ENCODE results near the gene KCNIP4. TPM values are rescaled to one million over a fixed set of nuclear protein-coding genes. Genes with fewer than 3 reads are reported as not detected.

KCNIP4 gene
- total RNA-seq, 3 donors from 2014 or later (not counting 1 experiment from before 2014, with no cell fraction given), result not detected

DNA sequence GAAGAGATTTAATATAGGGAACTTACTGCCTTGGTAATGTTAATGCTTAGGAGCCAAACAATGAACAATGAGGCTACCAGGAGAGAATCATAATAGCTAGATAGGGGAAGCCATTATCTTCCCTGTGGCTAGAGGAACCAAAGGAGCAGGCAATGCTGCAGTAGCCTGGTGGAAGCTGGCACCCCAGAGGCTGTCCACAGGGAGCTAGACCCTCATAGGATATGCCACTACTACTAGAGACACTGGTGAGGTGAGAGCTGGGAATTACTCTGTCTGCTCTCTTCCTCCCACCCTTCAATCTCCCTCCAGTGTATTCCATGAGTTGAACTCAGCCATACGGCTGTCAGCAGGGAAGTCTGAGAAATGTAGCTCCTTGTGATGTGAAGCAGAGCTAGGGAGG lies 601.4 kb downstream of the KCNIP4 start:
- no peaks in the 10 kb centered on the region for H3K27me3 Mint-ChIP-seq (ENCODE audit: low read depth in 2 of 2)
- TF ChIP-seq, protein P1, sequence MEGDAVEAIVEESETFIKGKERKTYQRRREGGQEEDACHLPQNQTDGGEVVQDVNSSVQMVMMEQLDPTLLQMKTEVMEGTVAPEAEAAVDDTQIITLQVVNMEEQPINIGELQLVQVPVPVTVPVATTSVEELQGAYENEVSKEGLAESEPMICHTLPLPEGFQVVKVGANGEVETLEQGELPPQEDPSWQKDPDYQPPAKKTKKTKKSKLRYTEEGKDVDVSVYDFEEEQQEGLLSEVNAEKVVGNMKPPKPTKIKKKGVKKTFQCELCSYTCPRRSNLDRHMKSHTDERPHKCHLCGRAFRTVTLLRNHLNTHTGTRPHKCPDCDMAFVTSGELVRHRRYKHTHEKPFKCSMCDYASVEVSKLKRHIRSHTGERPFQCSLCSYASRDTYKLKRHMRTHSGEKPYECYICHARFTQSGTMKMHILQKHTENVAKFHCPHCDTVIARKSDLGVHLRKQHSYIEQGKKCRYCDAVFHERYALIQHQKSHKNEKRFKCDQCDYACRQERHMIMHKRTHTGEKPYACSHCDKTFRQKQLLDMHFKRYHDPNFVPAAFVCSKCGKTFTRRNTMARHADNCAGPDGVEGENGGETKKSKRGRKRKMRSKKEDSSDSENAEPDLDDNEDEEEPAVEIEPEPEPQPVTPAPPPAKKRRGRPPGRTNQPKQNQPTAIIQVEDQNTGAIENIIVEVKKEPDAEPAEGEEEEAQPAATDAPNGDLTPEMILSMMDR (IDR thresholded peaks at IDR 0.05), result no peak
- peaks cover 2% of the 10 kb centered on the region for H3K9me3 ChIP-seq (ENCODE audit: control insufficient read depth, insufficient read depth, low read length)
- no peaks in the 10 kb centered on the region for H3K27me3 ChIP-seq (ENCODE audit: control insufficient read depth, insufficient read depth, low read length)
- DNase-seq (no peak), ATAC-seq (no peak)
- H3K36me3 ChIP-seq (ENCODE audit: control insufficient read depth, insufficient read depth, low read length), result no peaks in the 10 kb centered on the region
- H3K4me3 Mint-ChIP-seq, result no peak overlapping the region
- no peak overlapping the region for H3K27ac Mint-ChIP-seq
- H3K27ac ChIP-seq (ENCODE audit: low read length), result no peak overlapping the region
- 60% methylated on average over 1 of the region's 1 CpG for WGBS (ENCODE audit: insufficient coverage)
- H3K4me3 ChIP-seq (ENCODE audit: low read length), result no peak overlapping the region
- peaks cover 8 to 11% of the 10 kb centered on the region in 2 donors for H3K9me3 Mint-ChIP-seq
- H3K36me3 Mint-ChIP-seq, result no peaks in the 10 kb centered on the region
- no peaks in the 10 kb centered on the region for H3K4me1 Mint-ChIP-seq
- no peaks in the 10 kb centered on the region for H3K4me1 ChIP-seq (ENCODE audit: control insufficient read depth, insufficient read depth, low read length)
- intact Hi-C loops (cut with micrococcal nuclease), result no loop called here

DNA sequence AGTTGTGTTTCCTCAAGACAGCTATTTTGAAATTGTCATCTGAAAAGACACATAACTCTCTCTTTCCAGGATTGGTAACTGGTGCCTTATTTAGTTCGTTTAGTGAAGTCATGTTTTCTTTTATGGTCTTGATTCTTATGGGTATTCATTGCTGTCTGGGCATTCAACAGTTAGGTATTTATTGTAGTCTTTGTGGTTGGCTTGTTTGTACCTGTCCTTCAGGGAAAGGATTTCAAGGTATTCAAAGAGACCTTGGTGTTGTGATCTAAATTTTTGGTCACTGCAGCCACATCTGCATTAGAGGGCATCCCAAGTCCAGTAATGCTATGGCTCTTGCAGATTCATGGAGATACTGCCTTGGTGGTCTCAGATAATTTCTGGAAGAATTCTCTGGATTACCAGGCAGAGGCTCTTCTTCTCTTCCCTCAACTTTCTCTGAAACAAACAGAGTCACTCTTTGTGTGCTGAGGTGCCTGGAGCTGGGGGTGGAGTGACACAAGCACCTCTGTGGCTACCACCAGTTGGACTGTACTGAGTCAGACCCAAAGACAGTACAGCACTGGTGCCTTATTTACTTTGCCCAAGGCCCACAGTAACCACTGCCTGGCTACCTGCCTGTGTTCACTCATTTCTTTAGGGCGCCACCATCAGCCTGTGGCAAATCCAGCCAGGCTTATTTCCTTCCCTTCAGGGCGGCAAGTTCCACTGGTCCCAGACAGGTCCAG lies 620.4 kb downstream of the KCNIP4 start:
- ATAC-seq (no peak), DNase-seq (no peak)
- intact Hi-C loops (cut with micrococcal nuclease), result no loop called here
- Histone ChIP-seq H3K27me3 (ENCODE audit: control insufficient read depth, insufficient read depth, low read length) (no peaks in the 10 kb centered on the region), H3K9me3 (ENCODE audit: control insufficient read depth, insufficient read depth, low read length) (peaks cover 5% of the 10 kb centered on the region), H3K27ac (ENCODE audit: low read length) (no peak overlapping the region), H3K36me3 (ENCODE audit: control insufficient read depth, insufficient read depth, low read length) (no peaks in the 10 kb centered on the region), H3K4me3 (ENCODE audit: low read length) (no peak overlapping the region), H3K4me1 (ENCODE audit: control insufficient read depth, insufficient read depth, low read length) (no peaks in the 10 kb centered on the region)
- Mint-ChIP-seq H3K4me3 (no peak overlapping the region), H3K4me1 (no peaks in the 10 kb centered on the region), H3K27me3 (ENCODE audit: low read depth in 2 of 2) (no peaks in the 10 kb centered on the region), H3K36me3 (no peaks in the 10 kb centered on the region), H3K9me3 (peaks cover 15 to 23% of the 10 kb centered on the region in 2 donors), H3K27ac (no peak overlapping the region)
- 84% methylated on average over 3 of the region's 3 CpGs for WGBS (ENCODE audit: insufficient coverage)
- TF ChIP-seq, protein P1 (IDR thresholded peaks at IDR 0.05), result no peak

DNA sequence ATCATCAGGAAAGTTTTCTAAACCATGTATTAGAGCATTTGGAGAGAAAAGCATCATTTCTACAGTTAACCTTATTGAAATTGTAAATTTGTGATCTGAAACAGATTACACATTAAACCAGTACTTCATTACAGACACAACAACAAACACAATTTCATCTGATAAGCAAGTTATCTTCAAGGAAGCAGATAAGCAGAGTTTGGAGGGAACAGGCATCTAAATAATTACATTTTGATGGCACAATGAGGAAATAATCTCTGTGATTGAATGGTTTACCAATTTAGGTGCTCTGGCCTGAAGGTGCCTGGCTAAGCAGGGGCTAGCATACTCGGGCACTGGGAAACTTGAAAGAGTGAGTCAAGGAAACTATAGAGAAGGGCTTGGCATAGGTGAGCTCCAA lies 628.5 kb downstream of the KCNIP4 start:
- intact Hi-C loops (cut with micrococcal nuclease), result no loop called here
- Mint-ChIP-seq H3K36me3 (peaks cover 8% of the 10 kb centered on the region), H3K9me3 (peaks cover 6 to 14% of the 10 kb centered on the region in 2 donors), H3K4me1 (no peaks in the 10 kb centered on the region), H3K27ac (no peak overlapping the region), H3K4me3 (no peak overlapping the region), H3K27me3 (ENCODE audit: low read depth in 2 of 2) (no peaks in the 10 kb centered on the region)
- TF ChIP-seq, protein P1 (IDR thresholded peaks at IDR 0.05), result no peak
- Histone ChIP-seq H3K27me3 (ENCODE audit: control insufficient read depth, insufficient read depth, low read length) (no peaks in the 10 kb centered on the region), H3K27ac (ENCODE audit: low read length) (no peak overlapping the region), H3K4me3 (ENCODE audit: low read length) (no peak overlapping the region), H3K9me3 (ENCODE audit: control insufficient read depth, insufficient read depth, low read length) (no peaks in the 10 kb centered on the region), H3K4me1 (ENCODE audit: control insufficient read depth, insufficient read depth, low read length) (no peaks in the 10 kb centered on the region), H3K36me3 (ENCODE audit: control insufficient read depth, insufficient read depth, low read length) (no peaks in the 10 kb centered on the region)
- ATAC-seq, result no peak
- 73% methylated on average over 1 of the region's 1 CpG for WGBS (ENCODE audit: insufficient coverage)
- DNase-seq, result no peak

DNA sequence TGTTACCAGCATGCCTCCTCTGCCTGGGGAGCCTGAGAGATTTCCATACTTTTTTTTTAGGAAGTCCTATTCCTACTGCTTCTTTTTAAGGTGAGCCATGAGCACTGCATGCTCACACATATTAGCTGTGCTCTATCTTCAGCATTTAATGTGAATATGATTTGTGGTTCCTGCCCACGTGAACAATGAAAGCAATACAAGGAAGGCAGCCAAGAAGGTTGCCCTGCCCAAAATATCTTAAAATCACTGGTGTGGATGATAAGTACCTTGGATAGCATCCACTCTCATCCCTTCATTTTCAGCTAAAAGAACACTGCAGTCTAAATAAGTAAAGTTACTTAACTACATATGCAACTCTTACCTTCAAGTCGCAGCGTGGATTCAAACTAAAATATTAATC lies 640.9 kb downstream of the KCNIP4 start:
- Histone ChIP-seq H3K9me3 (ENCODE audit: control insufficient read depth, insufficient read depth, low read length) (peaks cover 3% of the 10 kb centered on the region), H3K4me3 (ENCODE audit: low read length) (no peak overlapping the region), H3K27ac (ENCODE audit: low read length) (no peak overlapping the region), H3K27me3 (ENCODE audit: control insufficient read depth, insufficient read depth, low read length) (peaks cover 7% of the 10 kb centered on the region), H3K36me3 (ENCODE audit: control insufficient read depth, insufficient read depth, low read length) (no peaks in the 10 kb centered on the region), H3K4me1 (ENCODE audit: control insufficient read depth, insufficient read depth, low read length) (no peaks in the 10 kb centered on the region)
- peaks cover 16 to 34% of the 10 kb centered on the region in 2 donors for H3K27me3 Mint-ChIP-seq (ENCODE audit: low read depth in 2 of 2)
- no peak overlapping the region for H3K27ac Mint-ChIP-seq
- H3K9me3 Mint-ChIP-seq, result peaks cover 3 to 4% of the 10 kb centered on the region in 2 donors
- no peaks in the 10 kb centered on the region for H3K4me1 Mint-ChIP-seq
- intact Hi-C loops (cut with micrococcal nuclease), result no loop called here
- TF ChIP-seq, protein P1 (IDR thresholded peaks at IDR 0.05), result no peak
- ATAC-seq, result no peak
- peaks cover 11% of the 10 kb centered on the region for H3K36me3 Mint-ChIP-seq
- WGBS (ENCODE audit: insufficient coverage), result 61% methylated on average over 3 of the region's 3 CpGs
- no peak overlapping the region for H3K4me3 Mint-ChIP-seq
- no peak for DNase-seq
